ENCODE results near the gene TBC1D22A.

- TF ChIP-seq, protein P1, sequence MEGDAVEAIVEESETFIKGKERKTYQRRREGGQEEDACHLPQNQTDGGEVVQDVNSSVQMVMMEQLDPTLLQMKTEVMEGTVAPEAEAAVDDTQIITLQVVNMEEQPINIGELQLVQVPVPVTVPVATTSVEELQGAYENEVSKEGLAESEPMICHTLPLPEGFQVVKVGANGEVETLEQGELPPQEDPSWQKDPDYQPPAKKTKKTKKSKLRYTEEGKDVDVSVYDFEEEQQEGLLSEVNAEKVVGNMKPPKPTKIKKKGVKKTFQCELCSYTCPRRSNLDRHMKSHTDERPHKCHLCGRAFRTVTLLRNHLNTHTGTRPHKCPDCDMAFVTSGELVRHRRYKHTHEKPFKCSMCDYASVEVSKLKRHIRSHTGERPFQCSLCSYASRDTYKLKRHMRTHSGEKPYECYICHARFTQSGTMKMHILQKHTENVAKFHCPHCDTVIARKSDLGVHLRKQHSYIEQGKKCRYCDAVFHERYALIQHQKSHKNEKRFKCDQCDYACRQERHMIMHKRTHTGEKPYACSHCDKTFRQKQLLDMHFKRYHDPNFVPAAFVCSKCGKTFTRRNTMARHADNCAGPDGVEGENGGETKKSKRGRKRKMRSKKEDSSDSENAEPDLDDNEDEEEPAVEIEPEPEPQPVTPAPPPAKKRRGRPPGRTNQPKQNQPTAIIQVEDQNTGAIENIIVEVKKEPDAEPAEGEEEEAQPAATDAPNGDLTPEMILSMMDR (IDR thresholded peaks at IDR 0.05) = no peak
- no peak for TF ChIP-seq EP300 (IDR thresholded peaks at IDR 0.05)
These were observed 38.6 kb upstream of the TBC1D22A start for GRCh38 chr22:46723882-46724281.

Measured in gastroesophageal sphincter (tissue), 3 donors.